HCT116 (cell line): ENCODE data around the gene SRP54. TPM values are rescaled to one million over a fixed set of nuclear protein-coding genes. Genes with fewer than 3 reads are reported as not detected.

Source experiments
- ATAC-seq: fragments of 200-7000 bp; cut with Tn5 transposase; 2 replicates; pipeline ENCODE4 v1.9.1; 2020; ENCODE audit warnings: mild to moderate bottlenecking, moderate library complexity
- BruUV-seq: library from RNA; stranded (reverse); fragments of 400-500 nt; replicated peaks from 2 replicates; lab custom pipeline; 2021; lab: Mats Ljungman, UMichigan
- CTCF ChIA-PET: fragments of 300-600 bp; sonication (Branson Sonifier 250); formaldehyde crosslinking; loops from one replicate; lab custom pipeline; 2021; ENCODE audit warnings: antibody characterized with exemption; lab: Charles Lee
- POLR2A ChIA-PET: fragments of 300-600, 350-600 bp; sonication (Branson Sonifier 250); formaldehyde crosslinking; loops from one replicate; lab custom pipeline; 2021; ENCODE audit warnings: antibody characterized with exemption; lab: Charles Lee
- RAD21 ChIA-PET, 2 experiments: fragments of 300-600 bp; sonication (Branson Sonifier 250); formaldehyde crosslinking; loops; one replicate each; lab custom pipeline; 2023; ENCODE audit warnings: low total read pairs in 2 of 2; ENCODE audit not compliant: uncharacterized antibody in 2 of 2, unreplicated experiment in 2 of 2, low non-redundant PET in 1 of 2; lab: Charles Lee
- DNase-seq: peaks from one replicate; pipeline ENCODE4 v3.0.0-alpha.2; 2010; ENCODE audit warnings: low read depth, low spot score
- H2AFZ ChIP-seq: fragments of 200-600 bp; shearing (Covaris generic), sonication (generic); 2 replicates; pipeline ENCODE4 v1.6.1; 2017; ENCODE audit warnings: low read depth, mixed run types, mixed read lengths, antibody characterized with exemption, low read length; ENCODE audit not compliant: poor library complexity, severe bottlenecking
- H3K27ac ChIP-seq: 2 replicates; pipeline ENCODE4 v1.5.1; 2012; ENCODE audit warnings: low read depth, low read length
- H3K27me3 ChIP-seq: fragments of 200-600 bp; sonication (generic); 2 replicates; pipeline ENCODE4 v1.6.1; 2016; ENCODE audit warnings: mixed run types, low read length, mixed read lengths; ENCODE audit not compliant: insufficient read depth
- H3K36me3 ChIP-seq, 2 experiments: fragments of 200-500 bp in 1 of 2; fragments of 200-600 bp in 1 of 2; sonication (Bioruptor generic) in 1 of 2; sonication (generic) in 1 of 2; 2 replicates each; pipeline versions ENCODE4 v1.5.1 to v1.6.1; 2014 to 2016; ENCODE audit warnings: low read length in 2 of 2, inconsistent platforms in 1 of 2, mixed read lengths in 1 of 2, mixed run types in 1 of 2; ENCODE audit not compliant: insufficient read depth in 2 of 2, control insufficient read depth in 1 of 2
- H3K4me1 ChIP-seq, 2 experiments: fragments of 200-600 bp in 1 of 2; sonication (generic) in 1 of 2; 2 replicates each; pipeline versions ENCODE4 v1.5.1 to v1.6.1; 2012 to 2017; ENCODE audit warnings: low read length in 2 of 2, inconsistent platforms in 1 of 2, mild to moderate bottlenecking in 1 of 2, mixed read lengths in 1 of 2, mixed run types in 1 of 2, moderate library complexity in 1 of 2; ENCODE audit not compliant: insufficient read depth in 2 of 2, control insufficient read depth in 1 of 2
- H3K4me2 ChIP-seq: fragments of 200-600 bp; sonication (generic); 2 replicates; pipeline ENCODE4 v1.6.1; 2017; ENCODE audit warnings: mixed run types, low read length, mixed read lengths
- H3K4me3 ChIP-seq, 2 experiments: fragments of 200-600 bp in 1 of 2; sonication (generic) in 1 of 2; replicated peaks in 1 of 2; 2 replicates each; pipeline ENCODE4 v1.5.1; 2011 to 2016; ENCODE audit warnings: low read length in 2 of 2, control low read depth in 1 of 2, low read depth in 1 of 2, mild to moderate bottlenecking in 1 of 2, mixed read lengths in 1 of 2, mixed run types in 1 of 2
- H3K79me2 ChIP-seq: fragments of 200-600 bp; sonication (generic); 2 replicates; pipeline ENCODE4 v1.6.1; 2017; ENCODE audit warnings: mild to moderate bottlenecking, mixed run types, low read length, moderate library complexity, mixed read lengths; ENCODE audit not compliant: insufficient read depth
- H3K9ac ChIP-seq: fragments of 200-600 bp; sonication (generic); 2 replicates; pipeline ENCODE4 v1.6.1; 2016; ENCODE audit warnings: low read length, mixed read lengths
- H3K9me2 ChIP-seq: fragments of 200-600 bp; sonication (generic), shearing (Covaris generic); 2 replicates; pipeline ENCODE4 v1.6.1; 2017; ENCODE audit warnings: mixed run types, mild to moderate bottlenecking, moderate library complexity; ENCODE audit not compliant: insufficient read depth
- H3K9me3 ChIP-seq, 2 experiments: fragments of 200-500 bp in 1 of 2; fragments of 200-600 bp in 1 of 2; sonication (Bioruptor generic) in 1 of 2; sonication (generic) in 1 of 2; 2 replicates each; pipeline ENCODE4 v1.6.1; 2014 to 2017; ENCODE audit warnings: low read length in 2 of 2, mixed read lengths in 2 of 2, inconsistent platforms in 1 of 2, low read depth in 1 of 2, mild to moderate bottlenecking in 1 of 2, mixed run types in 1 of 2, moderate library complexity in 1 of 2; ENCODE audit not compliant: control insufficient read depth in 1 of 2, insufficient read depth in 1 of 2
- H4K20me1 ChIP-seq: fragments of 200-600 bp; sonication (generic), shearing (Covaris generic); 2 replicates; pipeline ENCODE4 v1.6.1; 2017; ENCODE audit warnings: mixed run types, mild to moderate bottlenecking, moderate library complexity; ENCODE audit not compliant: insufficient read depth
- CBX3 ChIP-seq: IDR thresholded peaks from 2 replicates; pipeline ENCODE4 v1.6.1; 2012; ENCODE audit warnings: low read depth
- CEBPB ChIP-seq: IDR thresholded peaks from 2 replicates; pipeline ENCODE4 v1.6.1; 2012; ENCODE audit warnings: low read depth
- EGR1 ChIP-seq: IDR thresholded peaks from 2 replicates; pipeline ENCODE4 v1.6.1; 2012; ENCODE audit warnings: low read depth
- EZH2 ChIP-seq: fragments of 200-600 bp; sonication (generic); IDR thresholded peaks from 2 replicates; pipeline ENCODE4 v1.6.1; 2017; ENCODE audit warnings: antibody characterized with exemption, mixed run types
- EZH2phosphoT487 ChIP-seq: fragments of 200-600 bp; IDR thresholded peaks from 2 replicates; pipeline ENCODE4 v1.6.1; 2018; ENCODE audit warnings: antibody characterized with exemption, borderline replicate concordance
- FOSL1 ChIP-seq: IDR thresholded peaks from 2 replicates; pipeline ENCODE4 v1.6.1; 2012; ENCODE audit warnings: low read depth
- JUND ChIP-seq: IDR thresholded peaks from 2 replicates; pipeline ENCODE4 v1.6.1; 2012
- RAD21 ChIP-seq: IDR thresholded peaks from 2 replicates; pipeline ENCODE4 v1.6.1; 2012; ENCODE audit warnings: low read depth, mild to moderate bottlenecking
- SIN3A ChIP-seq: IDR thresholded peaks from 2 replicates; pipeline ENCODE4 v1.6.1; 2012; ENCODE audit warnings: low read depth
- TCF7L2 ChIP-seq: IDR thresholded peaks from 2 replicates; pipeline ENCODE4 v1.7.0; 2011; ENCODE audit warnings: borderline replicate concordance, inconsistent platforms; ENCODE audit not compliant: insufficient read depth, insufficient read length; ENCODE audit errors: extremely low read depth
- ZBTB33 ChIP-seq: IDR thresholded peaks from 2 replicates; pipeline ENCODE4 v1.6.1; 2011; ENCODE audit warnings: mild to moderate bottlenecking, low read length, moderate library complexity; ENCODE audit not compliant: insufficient replicate concordance; ENCODE audit errors: extremely low read depth
- ZFX ChIP-seq: fragments of 450-650 bp; IDR thresholded peaks from 2 replicates; pipeline ENCODE4 v1.6.1; 2017
- intact Hi-C: fragments of 100-400 bp; cut with micrococcal nuclease; formaldehyde crosslinking; loops from 2 replicates; pipeline ENCODE4 v1.10.0; 2022
- total RNA-seq: library from RNA; stranded (reverse); gene quantifications from one replicate; pipeline ENCODE4 v1.2.1, GENCODE V29; 2021; ENCODE audit not compliant: unreplicated experiment
- TF ChIP-seq, protein P1 (sequence below): IDR thresholded peaks from 2 replicates; pipeline ENCODE4 v1.6.1; 2012
- TF ChIP-seq, protein P2 (sequence below): IDR thresholded peaks from 2 replicates; pipeline ENCODE4 v1.6.1; 2012; ENCODE audit warnings: low read depth

SRP54 gene
- total RNA-seq, 1 experiment from 2014 or later = 53.0 TPM

GRCh38 chr14:35047976-35048513, 65.3 kb downstream of the SRP54 start:
- Histone ChIP-seq H3K9me3 (no peaks in the 10 kb centered on the region), H3K4me2 (no peak overlapping the region), H3K79me2 (peaks cover 16% of the 10 kb centered on the region), H3K9ac (no peak overlapping the region), H3K9me2 (no peaks in the 10 kb centered on the region), H2AFZ (no peak overlapping the region), H3K27me3 (no peaks in the 10 kb centered on the region), H3K27ac (no peak overlapping the region), H3K4me1 (peaks cover 10 to 19% of the 10 kb centered on the region in 2 experiments; a peak in 3 of 4 replicates), H3K36me3 (no peaks in the 10 kb centered on the region), H3K4me3 (no peak overlapping the region), H4K20me1 (no peaks in the 10 kb centered on the region)
- intact Hi-C loops = no loop called here
- ChIA-PET RAD21 (no interaction called here), POLR2A (no interaction called here), CTCF (no interaction called here)
- no peak for DNase-seq
- TF ChIP-seq ZBTB33 (no peak), FOSL1 (no peak), EGR1 (no peak), TCF7L2 (no peak), CEBPB (no peak)
- TF ChIP-seq, protein P1, sequence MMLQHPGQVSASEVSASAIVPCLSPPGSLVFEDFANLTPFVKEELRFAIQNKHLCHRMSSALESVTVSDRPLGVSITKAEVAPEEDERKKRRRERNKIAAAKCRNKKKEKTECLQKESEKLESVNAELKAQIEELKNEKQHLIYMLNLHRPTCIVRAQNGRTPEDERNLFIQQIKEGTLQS = no peak
- no peak for ATAC-seq
- TSS peak; percentile 62 for BruUV-seq

GRCh38 chr14:35050652-35051051, 67.9 kb downstream of the SRP54 start:
- ChIA-PET RAD21 (no interaction called here), POLR2A (no interaction called here), CTCF (interaction anchor here (0.7 to 1.2 kb wide), 2 partner anchors 10 to 215 kb away, joined by 3 to 5 read pairs; no protein-coding TSS in a partner anchor)
- Histone ChIP-seq H3K27ac (no peak overlapping the region), H3K9me3 (no peaks in the 10 kb centered on the region), H3K4me3 (no peak overlapping the region), H3K79me2 (peaks cover 16% of the 10 kb centered on the region), H3K9ac (no peak overlapping the region), H2AFZ (no peak overlapping the region), H3K9me2 (no peaks in the 10 kb centered on the region), H4K20me1 (no peaks in the 10 kb centered on the region), H3K27me3 (no peaks in the 10 kb centered on the region), H3K36me3 (no peaks in the 10 kb centered on the region), H3K4me1 (peaks cover 5 to 11% of the 10 kb centered on the region in 2 experiments; a peak in 2 of 4 replicates), H3K4me2 (no peak overlapping the region)
- ATAC-seq (no peak), DNase-seq (no peak)
- intact Hi-C loops = no loop called here
- BruUV-seq = no TSS peak
- TF ChIP-seq JUND (no peak), FOSL1 (no peak), EGR1 (no peak), RAD21 (no peak), ZFX (no peak), CBX3 (no peak), SIN3A (no peak), EZH2phosphoT487 (no peak), EZH2 (no peak)
- TF ChIP-seq, protein P2, sequence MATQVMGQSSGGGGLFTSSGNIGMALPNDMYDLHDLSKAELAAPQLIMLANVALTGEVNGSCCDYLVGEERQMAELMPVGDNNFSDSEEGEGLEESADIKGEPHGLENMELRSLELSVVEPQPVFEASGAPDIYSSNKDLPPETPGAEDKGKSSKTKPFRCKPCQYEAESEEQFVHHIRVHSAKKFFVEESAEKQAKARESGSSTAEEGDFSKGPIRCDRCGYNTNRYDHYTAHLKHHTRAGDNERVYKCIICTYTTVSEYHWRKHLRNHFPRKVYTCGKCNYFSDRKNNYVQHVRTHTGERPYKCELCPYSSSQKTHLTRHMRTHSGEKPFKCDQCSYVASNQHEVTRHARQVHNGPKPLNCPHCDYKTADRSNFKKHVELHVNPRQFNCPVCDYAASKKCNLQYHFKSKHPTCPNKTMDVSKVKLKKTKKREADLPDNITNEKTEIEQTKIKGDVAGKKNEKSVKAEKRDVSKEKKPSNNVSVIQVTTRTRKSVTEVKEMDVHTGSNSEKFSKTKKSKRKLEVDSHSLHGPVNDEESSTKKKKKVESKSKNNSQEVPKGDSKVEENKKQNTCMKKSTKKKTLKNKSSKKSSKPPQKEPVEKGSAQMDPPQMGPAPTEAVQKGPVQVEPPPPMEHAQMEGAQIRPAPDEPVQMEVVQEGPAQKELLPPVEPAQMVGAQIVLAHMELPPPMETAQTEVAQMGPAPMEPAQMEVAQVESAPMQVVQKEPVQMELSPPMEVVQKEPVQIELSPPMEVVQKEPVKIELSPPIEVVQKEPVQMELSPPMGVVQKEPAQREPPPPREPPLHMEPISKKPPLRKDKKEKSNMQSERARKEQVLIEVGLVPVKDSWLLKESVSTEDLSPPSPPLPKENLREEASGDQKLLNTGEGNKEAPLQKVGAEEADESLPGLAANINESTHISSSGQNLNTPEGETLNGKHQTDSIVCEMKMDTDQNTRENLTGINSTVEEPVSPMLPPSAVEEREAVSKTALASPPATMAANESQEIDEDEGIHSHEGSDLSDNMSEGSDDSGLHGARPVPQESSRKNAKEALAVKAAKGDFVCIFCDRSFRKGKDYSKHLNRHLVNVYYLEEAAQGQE = no peak
